Effector memory CD4-positive, alpha-beta T cell (primary cell): ENCODE measurements around the gene GPR142.
"Not testable (repeated sequence)": the region's sequence is repeated elsewhere in the genome, so short reads cannot be mapped to it uniquely, and the experiment has no call there.

Experiments
- DNase-seq, 3 donors: peaks; one replicate each; pipeline ENCODE4 v3.0.0-alpha.2; 2020
- H3K27ac ChIP-seq: 2 replicates; pipeline ENCODE4 v1.7.0; 2013; ENCODE audit warnings: mild to moderate bottlenecking, low read length, moderate library complexity; ENCODE audit not compliant: insufficient read depth, poor library complexity, severe bottlenecking
- H3K27me3 ChIP-seq: replicated peaks from 2 replicates; pipeline ENCODE4 v1.7.0; 2013; ENCODE audit warnings: mild to moderate bottlenecking, low read length; ENCODE audit not compliant: insufficient read depth, control insufficient read depth, poor library complexity, severe bottlenecking
- H3K36me3 ChIP-seq: 2 replicates; pipeline ENCODE4 v1.7.0; 2013; ENCODE audit warnings: mild to moderate bottlenecking, low read length, moderate library complexity; ENCODE audit not compliant: control insufficient read depth, insufficient read depth
- H3K4me1 ChIP-seq: 2 replicates; pipeline ENCODE4 v1.7.0; 2013; ENCODE audit warnings: low read length, mild to moderate bottlenecking; ENCODE audit not compliant: control insufficient read depth, insufficient read depth, poor library complexity, severe bottlenecking
- H3K4me3 ChIP-seq: 2 replicates; pipeline ENCODE4 v1.7.0; 2013; ENCODE audit warnings: low read length, low read depth, mild to moderate bottlenecking; ENCODE audit not compliant: insufficient read depth, poor library complexity, severe bottlenecking
- H3K9me3 ChIP-seq: 2 replicates; pipeline ENCODE4 v1.7.0; 2013; ENCODE audit warnings: mild to moderate bottlenecking, low read length, moderate library complexity; ENCODE audit not compliant: control insufficient read depth

GPR142 gene

GRCh38 chr17:74392848-74393247, 25.5 kb downstream of the GPR142 start:
- DNase-seq = no peak
- Histone ChIP-seq H3K36me3 (no peaks in the 10 kb centered on the region), H3K4me1 (no peaks in the 10 kb centered on the region), H3K9me3 (no peaks in the 10 kb centered on the region), H3K4me3 (no peak overlapping the region), H3K27ac (no peak overlapping the region), H3K27me3 (no peaks in the 10 kb centered on the region)

- H3K4me3 ChIP-seq = no peak overlapping the region
- H3K9me3 ChIP-seq = no peaks in the 10 kb centered on the region
- H3K27me3 ChIP-seq = no peaks in the 10 kb centered on the region
- no peak overlapping the region for H3K27ac ChIP-seq
- H3K4me1 ChIP-seq = no peaks in the 10 kb centered on the region
- DNase-seq = no peak
- no peaks in the 10 kb centered on the region for H3K36me3 ChIP-seq
Measured at GRCh38 chr17:74393346-74393942, 26.1 kb downstream of the GPR142 start.

GRCh38 chr17:74394275-74394950, 27.1 kb downstream of the GPR142 start:
- Histone ChIP-seq H3K9me3 (no peaks in the 10 kb centered on the region), H3K36me3 (no peaks in the 10 kb centered on the region), H3K27ac (no peak overlapping the region), H3K4me3 (no peak overlapping the region), H3K27me3 (no peaks in the 10 kb centered on the region), H3K4me1 (no peaks in the 10 kb centered on the region)
- no peak for DNase-seq

- no peaks in the 10 kb centered on the region for H3K4me1 ChIP-seq
- H3K36me3 ChIP-seq = no peaks in the 10 kb centered on the region
- no peaks in the 10 kb centered on the region for H3K27me3 ChIP-seq
- H3K27ac ChIP-seq = no peak overlapping the region
- H3K4me3 ChIP-seq = no peak overlapping the region
- DNase-seq = no peak
- no peaks in the 10 kb centered on the region for H3K9me3 ChIP-seq
Measured at GRCh38 chr17:74394977-74395376, 27.7 kb downstream of the GPR142 start.

GRCh38 chr17:74396567-74396966, 29.3 kb downstream of the GPR142 start:
- H3K27me3 ChIP-seq = no peaks in the 10 kb centered on the region
- DNase-seq = no peak
- no peaks in the 10 kb centered on the region for H3K4me1 ChIP-seq
- no peak overlapping the region for H3K27ac ChIP-seq
- H3K4me3 ChIP-seq = no peak overlapping the region
- no peaks in the 10 kb centered on the region for H3K9me3 ChIP-seq
- H3K36me3 ChIP-seq = no peaks in the 10 kb centered on the region

- H3K27me3 ChIP-seq = no peaks in the 10 kb centered on the region
Measured at GRCh38 chr17:74402048-74402447, 34.7 kb downstream of the GPR142 start.

GRCh38 chr17:74403512-74404137, 36.3 kb downstream of the GPR142 start:
- Histone ChIP-seq H3K27ac (no peak overlapping the region), H3K36me3 (no peaks in the 10 kb centered on the region), H3K9me3 (no peaks in the 10 kb centered on the region), H3K4me3 (no peak overlapping the region), H3K4me1 (no peaks in the 10 kb centered on the region), H3K27me3 (no peaks in the 10 kb centered on the region)
- DNase-seq = no peak

More at GRCh38 chr17:74402048-74402447, 34.7 kb downstream of the GPR142 start:
- DNase-seq = no peak
- H3K4me1 ChIP-seq = no peaks in the 10 kb centered on the region
- H3K27ac ChIP-seq = no peak overlapping the region
- H3K4me3 ChIP-seq = no peak overlapping the region
- H3K36me3 ChIP-seq = no peaks in the 10 kb centered on the region
- H3K9me3 ChIP-seq = no peaks in the 10 kb centered on the region

- no peaks in the 10 kb centered on the region for H3K27me3 ChIP-seq
- DNase-seq = no peak
- H3K4me3 ChIP-seq = no peak overlapping the region
- no peaks in the 10 kb centered on the region for H3K36me3 ChIP-seq
- no peak overlapping the region for H3K27ac ChIP-seq
- no peaks in the 10 kb centered on the region for H3K4me1 ChIP-seq
- no peaks in the 10 kb centered on the region for H3K9me3 ChIP-seq
Measured at GRCh38 chr17:74404218-74404617, 36.9 kb downstream of the GPR142 start.

GRCh38 chr17:74404789-74405188, 37.5 kb downstream of the GPR142 start:
- Histone ChIP-seq H3K27me3 (no peaks in the 10 kb centered on the region), H3K36me3 (no peaks in the 10 kb centered on the region), H3K27ac (no peak overlapping the region), H3K4me3 (no peak overlapping the region), H3K4me1 (no peaks in the 10 kb centered on the region), H3K9me3 (no peaks in the 10 kb centered on the region)
- DNase-seq = no peak

GRCh38 chr17:74405311-74405710, 38.0 kb downstream of the GPR142 start:
- not testable (repeated sequence) for H3K4me1 ChIP-seq, H3K27ac ChIP-seq, H3K4me3 ChIP-seq, DNase-seq, H3K9me3 ChIP-seq, H3K27me3 ChIP-seq, H3K36me3 ChIP-seq
